HepG2 (cell line): ENCODE data around the gene BAIAP2L1. TPM values are rescaled to one million over a fixed set of nuclear protein-coding genes. Genes with fewer than 3 reads are reported as not detected.

Experiments used
- CCDC6 ChIP-seq: sonication (generic); formaldehyde crosslinking; IDR thresholded peaks from 2 replicates; pipeline ENCODE4 v1.8.1; 2022; ENCODE audit warnings: mild to moderate bottlenecking, missing genetic modification reagents, moderate library complexity
- ERF ChIP-seq: IDR thresholded peaks from 2 replicates; pipeline ENCODE4 v1.6.1; 2018; ENCODE audit warnings: missing biosample characterization, missing genetic modification reagents
- NFYC ChIP-seq: IDR thresholded peaks from 2 replicates; pipeline ENCODE4 v1.6.1; 2016; ENCODE audit warnings: missing genetic modification reagents, missing compliant biosample characterization
- STAT5B ChIP-seq: sonication (generic); formaldehyde crosslinking; IDR thresholded peaks from 2 replicates; pipeline ENCODE4 v1.4.0; 2020; ENCODE audit warnings: missing genetic modification reagents
- TEAD2 ChIP-seq: sonication (generic); formaldehyde crosslinking; IDR thresholded peaks from 2 replicates; pipeline ENCODE4 v1.9.0; 2021; ENCODE audit warnings: missing genetic modification reagents
- TSC22D2 ChIP-seq: sonication (generic); formaldehyde crosslinking; IDR thresholded peaks from 2 replicates; pipeline ENCODE4 v1.5.1; 2020; ENCODE audit warnings: missing genetic modification reagents, mild to moderate bottlenecking, borderline replicate concordance
- ZNF317 ChIP-seq: sonication (generic); formaldehyde crosslinking; IDR thresholded peaks from 2 replicates; pipeline ENCODE4 v1.5.0; 2020; ENCODE audit warnings: mild to moderate bottlenecking, missing genetic modification reagents
- ZNF34 ChIP-seq: sonication (generic); formaldehyde crosslinking; IDR thresholded peaks from 2 replicates; pipeline ENCODE4 v1.4.0; 2020; ENCODE audit warnings: mild to moderate bottlenecking, missing genetic modification reagents, borderline replicate concordance
- ZNF616 ChIP-seq: sonication (generic); formaldehyde crosslinking; IDR thresholded peaks from 2 replicates; pipeline ENCODE4 v1.5.0; 2020; ENCODE audit warnings: low read depth, mild to moderate bottlenecking, missing genetic modification reagents
- ZNF891 ChIP-seq: sonication (generic); formaldehyde crosslinking; IDR thresholded peaks from 2 replicates; pipeline ENCODE4 v1.5.0; 2020; ENCODE audit warnings: mild to moderate bottlenecking, missing genetic modification reagents
- polyA plus RNA-seq, 8 experiments: library from polyadenylated mRNA; depleted of rRNA in 3 of 8; stranded (reverse) in 7 of 8; unstranded in 1 of 8; fragments of >200 nt; fragmentation: Illumina TruSeq in 4 of 8; extraction: Trizol in 4 of 8; gene quantifications; 2 replicates each; pipeline versions ENCODE4 v1.2.1 to v1.2.3, GENCODE V29; 2011 to 2016; ENCODE audit warnings: low read depth in 4 of 8, missing spikeins in 1 of 8, mixed read lengths in 1 of 8; ENCODE audit not compliant: insufficient read depth in 1 of 8
- total RNA-seq, 5 experiments: library from RNA; depleted of rRNA; stranded (reverse); fragments of >200 nt; fragmentation: Illumina TruSeq; extraction: Trizol; gene quantifications; 2 replicates each; pipeline ENCODE4 v1.2.3, GENCODE V29; 2016; ENCODE audit warnings: low read depth in 1 of 5
- TF ChIP-seq, protein P1 (sequence below): sonication (generic); formaldehyde crosslinking; IDR thresholded peaks from 2 replicates; pipeline ENCODE4 v1.9.0; 2021; ENCODE audit warnings: mild to moderate bottlenecking, missing genetic modification reagents
- TF ChIP-seq, protein P2 (sequence below): sonication (generic); formaldehyde crosslinking; IDR thresholded peaks from 2 replicates; pipeline ENCODE4 v1.9.0; 2021; ENCODE audit warnings: missing genetic modification reagents, borderline replicate concordance
- TF ChIP-seq, protein P3 (sequence below): IDR thresholded peaks from 2 replicates; pipeline ENCODE4 v1.6.1; 2016; ENCODE audit warnings: control low read depth
- TF ChIP-seq, protein P4 (sequence below): sonication (generic); formaldehyde crosslinking; IDR thresholded peaks from 2 replicates; pipeline ENCODE4 v1.5.0; 2020; ENCODE audit warnings: missing genetic modification reagents
- TF ChIP-seq, protein P5 (sequence below): sonication (generic); formaldehyde crosslinking; IDR thresholded peaks from 2 replicates; pipeline ENCODE4 v1.4.0; 2020; ENCODE audit warnings: missing genetic modification reagents, borderline replicate concordance

Gene BAIAP2L1
- total and polyA plus RNA-seq, 2 of the 13 experiments (the other 11 are each of a cell fraction or from before 2014, with no cell fraction given), result 13.0 to 21.5 TPM

DNA sequence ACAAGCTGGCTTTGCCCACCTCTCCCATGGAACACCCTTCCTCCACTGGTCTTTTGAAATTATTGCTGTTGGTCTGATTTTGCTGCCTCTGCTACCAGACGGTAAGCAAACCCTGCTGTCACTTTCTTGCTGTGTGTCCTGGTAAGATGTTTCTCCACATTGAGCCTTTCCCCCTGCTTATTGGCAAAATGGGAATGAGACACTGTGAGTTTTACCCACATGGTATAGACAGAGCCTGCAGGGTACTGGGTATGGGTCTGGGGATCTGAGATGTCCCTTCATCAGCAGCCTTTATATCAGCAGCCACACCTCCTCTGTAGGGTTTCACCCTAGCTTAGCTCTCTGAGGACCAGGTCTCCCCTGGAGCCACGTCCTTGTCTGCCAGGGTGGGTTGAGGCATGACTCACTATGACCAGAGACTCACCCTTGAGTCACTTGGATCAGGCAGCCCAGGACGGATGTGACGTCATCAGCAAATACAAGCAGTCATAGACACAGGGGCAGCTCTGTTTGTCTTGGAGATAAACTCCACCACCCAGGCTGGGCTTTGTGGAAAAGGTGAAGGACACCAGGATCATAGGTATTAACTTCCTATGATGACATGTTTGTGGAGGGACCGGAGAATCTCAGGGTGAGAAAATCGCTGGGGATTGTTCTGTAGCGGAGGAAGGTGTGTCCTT, 17.9 kb upstream of the BAIAP2L1 start (continued):
- TF ChIP-seq, protein P1, sequence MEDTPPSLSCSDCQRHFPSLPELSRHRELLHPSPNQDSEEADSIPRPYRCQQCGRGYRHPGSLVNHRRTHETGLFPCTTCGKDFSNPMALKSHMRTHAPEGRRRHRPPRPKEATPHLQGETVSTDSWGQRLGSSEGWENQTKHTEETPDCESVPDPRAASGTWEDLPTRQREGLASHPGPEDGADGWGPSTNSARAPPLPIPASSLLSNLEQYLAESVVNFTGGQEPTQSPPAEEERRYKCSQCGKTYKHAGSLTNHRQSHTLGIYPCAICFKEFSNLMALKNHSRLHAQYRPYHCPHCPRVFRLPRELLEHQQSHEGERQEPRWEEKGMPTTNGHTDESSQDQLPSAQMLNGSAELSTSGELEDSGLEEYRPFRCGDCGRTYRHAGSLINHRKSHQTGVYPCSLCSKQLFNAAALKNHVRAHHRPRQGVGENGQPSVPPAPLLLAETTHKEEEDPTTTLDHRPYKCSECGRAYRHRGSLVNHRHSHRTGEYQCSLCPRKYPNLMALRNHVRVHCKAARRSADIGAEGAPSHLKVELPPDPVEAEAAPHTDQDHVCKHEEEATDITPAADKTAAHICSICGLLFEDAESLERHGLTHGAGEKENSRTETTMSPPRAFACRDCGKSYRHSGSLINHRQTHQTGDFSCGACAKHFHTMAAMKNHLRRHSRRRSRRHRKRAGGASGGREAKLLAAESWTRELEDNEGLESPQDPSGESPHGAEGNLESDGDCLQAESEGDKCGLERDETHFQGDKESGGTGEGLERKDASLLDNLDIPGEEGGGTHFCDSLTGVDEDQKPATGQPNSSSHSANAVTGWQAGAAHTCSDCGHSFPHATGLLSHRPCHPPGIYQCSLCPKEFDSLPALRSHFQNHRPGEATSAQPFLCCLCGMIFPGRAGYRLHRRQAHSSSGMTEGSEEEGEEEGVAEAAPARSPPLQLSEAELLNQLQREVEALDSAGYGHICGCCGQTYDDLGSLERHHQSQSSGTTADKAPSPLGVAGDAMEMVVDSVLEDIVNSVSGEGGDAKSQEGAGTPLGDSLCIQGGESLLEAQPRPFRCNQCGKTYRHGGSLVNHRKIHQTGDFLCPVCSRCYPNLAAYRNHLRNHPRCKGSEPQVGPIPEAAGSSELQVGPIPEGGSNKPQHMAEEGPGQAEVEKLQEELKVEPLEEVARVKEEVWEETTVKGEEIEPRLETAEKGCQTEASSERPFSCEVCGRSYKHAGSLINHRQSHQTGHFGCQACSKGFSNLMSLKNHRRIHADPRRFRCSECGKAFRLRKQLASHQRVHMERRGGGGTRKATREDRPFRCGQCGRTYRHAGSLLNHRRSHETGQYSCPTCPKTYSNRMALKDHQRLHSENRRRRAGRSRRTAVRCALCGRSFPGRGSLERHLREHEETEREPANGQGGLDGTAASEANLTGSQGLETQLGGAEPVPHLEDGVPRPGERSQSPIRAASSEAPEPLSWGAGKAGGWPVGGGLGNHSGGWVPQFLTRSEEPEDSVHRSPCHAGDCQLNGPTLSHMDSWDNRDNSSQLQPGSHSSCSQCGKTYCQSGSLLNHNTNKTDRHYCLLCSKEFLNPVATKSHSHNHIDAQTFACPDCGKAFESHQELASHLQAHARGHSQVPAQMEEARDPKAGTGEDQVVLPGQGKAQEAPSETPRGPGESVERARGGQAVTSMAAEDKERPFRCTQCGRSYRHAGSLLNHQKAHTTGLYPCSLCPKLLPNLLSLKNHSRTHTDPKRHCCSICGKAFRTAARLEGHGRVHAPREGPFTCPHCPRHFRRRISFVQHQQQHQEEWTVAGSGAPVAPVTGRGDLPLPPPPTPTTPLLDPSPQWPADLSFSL (CRISPR knock-in tag), result no peak
- TF ChIP-seq TEAD2 (CRISPR knock-in tag) (no peak; the same call in 1 of the 2 replicates), ZNF317 (peak; percentile 52; the same call in 1 of the 2 replicates), ZNF891 (CRISPR knock-in tag) (peak; percentile 47; the same call in 1 of the 2 replicates), ERF (CRISPR knock-in tag) (peak; percentile 50; the same call in 1 of the 2 replicates), CCDC6 (peak; percentile 50; the same call in 1 of the 2 replicates), STAT5B (no peak), ZNF34 (no peak), TSC22D2 (CRISPR knock-in tag) (no peak), ZNF616 (CRISPR knock-in tag) (no peak), NFYC (CRISPR knock-in tag) (no peak)
- TF ChIP-seq, protein P2, sequence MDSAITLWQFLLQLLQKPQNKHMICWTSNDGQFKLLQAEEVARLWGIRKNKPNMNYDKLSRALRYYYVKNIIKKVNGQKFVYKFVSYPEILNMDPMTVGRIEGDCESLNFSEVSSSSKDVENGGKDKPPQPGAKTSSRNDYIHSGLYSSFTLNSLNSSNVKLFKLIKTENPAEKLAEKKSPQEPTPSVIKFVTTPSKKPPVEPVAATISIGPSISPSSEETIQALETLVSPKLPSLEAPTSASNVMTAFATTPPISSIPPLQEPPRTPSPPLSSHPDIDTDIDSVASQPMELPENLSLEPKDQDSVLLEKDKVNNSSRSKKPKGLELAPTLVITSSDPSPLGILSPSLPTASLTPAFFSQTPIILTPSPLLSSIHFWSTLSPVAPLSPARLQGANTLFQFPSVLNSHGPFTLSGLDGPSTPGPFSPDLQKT (CRISPR knock-in tag), result no peak
- TF ChIP-seq, protein P3, sequence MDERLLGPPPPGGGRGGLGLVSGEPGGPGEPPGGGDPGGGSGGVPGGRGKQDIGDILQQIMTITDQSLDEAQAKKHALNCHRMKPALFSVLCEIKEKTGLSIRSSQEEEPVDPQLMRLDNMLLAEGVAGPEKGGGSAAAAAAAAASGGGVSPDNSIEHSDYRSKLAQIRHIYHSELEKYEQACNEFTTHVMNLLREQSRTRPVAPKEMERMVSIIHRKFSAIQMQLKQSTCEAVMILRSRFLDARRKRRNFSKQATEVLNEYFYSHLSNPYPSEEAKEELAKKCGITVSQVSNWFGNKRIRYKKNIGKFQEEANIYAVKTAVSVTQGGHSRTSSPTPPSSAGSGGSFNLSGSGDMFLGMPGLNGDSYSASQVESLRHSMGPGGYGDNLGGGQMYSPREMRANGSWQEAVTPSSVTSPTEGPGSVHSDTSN (CRISPR knock-in tag), result no peak
- TF ChIP-seq, protein P4, sequence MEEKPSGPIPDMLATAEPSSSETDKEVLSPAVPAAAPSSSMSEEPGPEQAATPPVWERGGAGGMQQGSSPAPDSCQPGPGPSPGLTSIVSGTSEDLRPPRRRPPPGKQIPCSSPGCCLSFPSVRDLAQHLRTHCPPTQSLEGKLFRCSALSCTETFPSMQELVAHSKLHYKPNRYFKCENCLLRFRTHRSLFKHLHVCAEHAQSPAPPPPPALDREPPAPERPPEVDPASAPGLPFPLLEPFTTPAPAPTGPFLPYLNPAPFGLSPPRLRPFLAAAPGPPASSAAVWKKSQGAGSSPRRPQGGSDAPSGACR, result no peak
- TF ChIP-seq, protein P5, sequence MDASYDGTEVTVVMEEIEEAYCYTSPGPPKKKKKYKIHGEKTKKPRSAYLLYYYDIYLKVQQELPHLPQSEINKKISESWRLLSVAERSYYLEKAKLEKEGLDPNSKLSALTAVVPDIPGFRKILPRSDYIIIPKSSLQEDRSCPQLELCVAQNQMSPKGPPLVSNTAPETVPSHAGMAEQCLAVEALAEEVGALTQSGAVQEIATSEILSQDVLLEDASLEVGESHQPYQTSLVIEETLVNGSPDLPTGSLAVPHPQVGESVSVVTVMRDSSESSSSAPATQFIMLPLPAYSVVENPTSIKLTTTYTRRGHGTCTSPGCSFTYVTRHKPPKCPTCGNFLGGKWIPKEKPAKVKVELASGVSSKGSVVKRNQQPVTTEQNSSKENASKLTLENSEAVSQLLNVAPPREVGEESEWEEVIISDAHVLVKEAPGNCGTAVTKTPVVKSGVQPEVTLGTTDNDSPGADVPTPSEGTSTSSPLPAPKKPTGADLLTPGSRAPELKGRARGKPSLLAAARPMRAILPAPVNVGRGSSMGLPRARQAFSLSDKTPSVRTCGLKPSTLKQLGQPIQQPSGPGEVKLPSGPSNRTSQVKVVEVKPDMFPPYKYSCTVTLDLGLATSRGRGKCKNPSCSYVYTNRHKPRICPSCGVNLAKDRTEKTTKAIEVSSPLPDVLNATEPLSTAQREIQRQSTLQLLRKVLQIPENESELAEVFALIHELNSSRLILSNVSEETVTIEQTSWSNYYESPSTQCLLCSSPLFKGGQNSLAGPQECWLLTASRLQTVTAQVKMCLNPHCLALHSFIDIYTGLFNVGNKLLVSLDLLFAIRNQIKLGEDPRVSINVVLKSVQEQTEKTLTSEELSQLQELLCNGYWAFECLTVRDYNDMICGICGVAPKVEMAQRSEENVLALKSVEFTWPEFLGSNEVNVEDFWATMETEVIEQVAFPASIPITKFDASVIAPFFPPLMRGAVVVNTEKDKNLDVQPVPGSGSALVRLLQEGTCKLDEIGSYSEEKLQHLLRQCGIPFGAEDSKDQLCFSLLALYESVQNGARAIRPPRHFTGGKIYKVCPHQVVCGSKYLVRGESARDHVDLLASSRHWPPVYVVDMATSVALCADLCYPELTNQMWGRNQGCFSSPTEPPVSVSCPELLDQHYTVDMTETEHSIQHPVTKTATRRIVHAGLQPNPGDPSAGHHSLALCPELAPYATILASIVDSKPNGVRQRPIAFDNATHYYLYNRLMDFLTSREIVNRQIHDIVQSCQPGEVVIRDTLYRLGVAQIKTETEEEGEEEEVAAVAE (CRISPR knock-in tag), result no peak
